Caco-2 (cell line): ENCODE measurements around the gene BMP15. TPM values are rescaled to one million over a fixed set of nuclear protein-coding genes. Genes with fewer than 3 reads are reported as not detected.

Experiments used
- BruUV-seq: library from RNA; stranded (reverse); fragments of 400-500 nt; replicated peaks from 2 replicates; lab custom pipeline; 2021; lab: Mats Ljungman, UMichigan
- CTCF ChIA-PET: fragments of 300-600 bp; sonication (Branson Sonifier 250); formaldehyde crosslinking; loops from one replicate; lab custom pipeline; 2022; ENCODE audit warnings: antibody characterized with exemption; lab: Charles Lee
- POLR2A ChIA-PET: fragments of 300-600 bp; sonication (Branson Sonifier 250); formaldehyde crosslinking; loops from one replicate; lab custom pipeline; 2022; ENCODE audit warnings: antibody characterized with exemption; lab: Charles Lee
- DNase-seq, 2 experiments: peaks; one replicate each; pipeline versions ENCODE4 v3.0.0 to v3.0.0-alpha.2; 2020 to 2022
- H3K27me3 ChIP-seq: replicated peaks from 2 replicates; pipeline ENCODE4 v1.6.0; 2011; ENCODE audit warnings: low read length; ENCODE audit not compliant: control insufficient read depth, insufficient read depth
- H3K36me3 ChIP-seq: 2 replicates; pipeline ENCODE4 v1.5.1; 2011; ENCODE audit warnings: low read length; ENCODE audit not compliant: control insufficient read depth, insufficient read depth
- H3K4me1 ChIP-seq: fragments of 250-450 bp; sonication (Bioruptor Pico); 2 replicates; pipeline ENCODE4 v1.5.1; 2020; ENCODE audit warnings: mild to moderate bottlenecking
- H3K4me3 ChIP-seq: 2 replicates; pipeline ENCODE4 v1.5.1; 2011; ENCODE audit warnings: low read depth, mild to moderate bottlenecking, control low read depth, low read length
- H3K9me3 ChIP-seq: fragments of 250-450 bp; sonication (Bioruptor Pico); 2 replicates; pipeline ENCODE4 v1.5.1; 2020; ENCODE audit warnings: mild to moderate bottlenecking, moderate library complexity
- H3K27ac Mint-ChIP-seq: one replicate; pipeline ENCODE4 v1.8.0; 2022; ENCODE audit warnings: mixed read lengths; ENCODE audit not compliant: unreplicated experiment
- H3K27me3 Mint-ChIP-seq: one replicate; pipeline ENCODE4 v1.8.0; 2022; ENCODE audit warnings: mixed read lengths; ENCODE audit not compliant: insufficient read depth, unreplicated experiment
- H3K36me3 Mint-ChIP-seq: one replicate; pipeline ENCODE4 v1.8.0; 2022; ENCODE audit warnings: mild to moderate bottlenecking, mixed read lengths; ENCODE audit not compliant: insufficient read depth, unreplicated experiment
- H3K4me1 Mint-ChIP-seq: one replicate; pipeline ENCODE4 v1.8.0; 2022; ENCODE audit warnings: low read depth, mixed read lengths; ENCODE audit not compliant: unreplicated experiment
- H3K4me3 Mint-ChIP-seq: one replicate; pipeline ENCODE4 v1.8.0; 2022; ENCODE audit warnings: mild to moderate bottlenecking, moderate library complexity, mixed read lengths; ENCODE audit not compliant: unreplicated experiment
- H3K9me3 Mint-ChIP-seq: one replicate; pipeline ENCODE4 v1.8.0; 2022; ENCODE audit warnings: mixed read lengths; ENCODE audit not compliant: unreplicated experiment
- CTCF ChIP-seq, 2 experiments: fragments of 200-600 bp in 1 of 2; IDR thresholded peaks; 1 replicate in 1 of 2; 2 replicates in 1 of 2; pipeline versions ENCODE4 v1.5.1 to v1.8.0; 2011 to 2022; ENCODE audit warnings: antibody characterized with exemption in 1 of 2, control low read depth in 1 of 2, inconsistent platforms in 1 of 2, low read depth in 1 of 2, low read length in 1 of 2, mild to moderate bottlenecking in 1 of 2, moderate library complexity in 1 of 2; ENCODE audit not compliant: insufficient read depth in 1 of 2, severe bottlenecking in 1 of 2, unreplicated experiment in 1 of 2
- intact Hi-C: fragments of 100-400 bp; cut with micrococcal nuclease; formaldehyde crosslinking; loops from one replicate; pipeline ENCODE4 v1.10.0; 2022; ENCODE audit not compliant: unreplicated experiment
- total RNA-seq: library from RNA; stranded (reverse); gene quantifications from 2 replicates; pipeline ENCODE4 v1.2.3, GENCODE V29; 2022

Gene BMP15
- total RNA-seq, 1 experiment from 2014 or later = not detected

GRCh38 chrX:50905334-50905733 lies 5.2 kb upstream of the BMP15 start:
- Mint-ChIP-seq H3K4me3 (no peak overlapping the region), H3K36me3 (no peaks in the 10 kb centered on the region), H3K4me1 (no peaks in the 10 kb centered on the region), H3K27me3 (no peaks in the 10 kb centered on the region), H3K9me3 (no peaks in the 10 kb centered on the region), H3K27ac (no peak overlapping the region)
- intact Hi-C loops = loop anchor here (10.0 kb wide), 1 partner anchor 139 kb away; no protein-coding TSS in a partner anchor
- TF ChIP-seq CTCF (IDR thresholded peaks at IDR 0.05; ENCODE audit: insufficient read depth in 1 of 2, low read depth in 1 of 2, low read length in 1 of 2, severe bottlenecking in 1 of 2, unreplicated experiment in 1 of 2) = peak in 1 of 2 experiments; percentile 25
- ChIA-PET POLR2A (no interaction called here), CTCF (no interaction called here)
- H3K27me3 ChIP-seq = no peaks in the 10 kb centered on the region
- BruUV-seq = no TSS peak
- peak in 1 of 2 experiments; percentile 32 for DNase-seq
- no peaks in the 10 kb centered on the region for H3K36me3 ChIP-seq
- no peaks in the 10 kb centered on the region for H3K4me1 ChIP-seq
- no peak overlapping the region for H3K4me3 ChIP-seq
- H3K9me3 ChIP-seq = no peaks in the 10 kb centered on the region

- Mint-ChIP-seq H3K4me1 (no peaks in the 10 kb centered on the region), H3K36me3 (no peaks in the 10 kb centered on the region), H3K4me3 (no peak overlapping the region), H3K27ac (no peak overlapping the region), H3K27me3 (peaks cover 7% of the 10 kb centered on the region), H3K9me3 (no peaks in the 10 kb centered on the region)
- Histone ChIP-seq H3K4me1 (no peaks in the 10 kb centered on the region), H3K36me3 (no peaks in the 10 kb centered on the region), H3K4me3 (no peak overlapping the region), H3K9me3 (no peaks in the 10 kb centered on the region), H3K27me3 (no peaks in the 10 kb centered on the region)
- no peak for TF ChIP-seq CTCF (IDR thresholded peaks at IDR 0.05; ENCODE audit: insufficient read depth in 1 of 2, low read depth in 1 of 2, low read length in 1 of 2, severe bottlenecking in 1 of 2, unreplicated experiment in 1 of 2)
- intact Hi-C loops = no loop called here
- CTCF ChIA-PET = no interaction called here
- DNase-seq = no peak
- BruUV-seq = no TSS peak
- POLR2A ChIA-PET = no interaction called here
These were observed 3.0 kb downstream of the BMP15 start for GRCh38 chrX:50913520-50913919.

GRCh38 chrX:50920132-50920531 lies 9.6 kb downstream of the BMP15 start:
- Mint-ChIP-seq H3K27ac (no peak overlapping the region), H3K36me3 (no peaks in the 10 kb centered on the region), H3K27me3 (no peaks in the 10 kb centered on the region), H3K4me3 (no peak overlapping the region), H3K4me1 (no peaks in the 10 kb centered on the region), H3K9me3 (no peaks in the 10 kb centered on the region)
- TF ChIP-seq CTCF (IDR thresholded peaks at IDR 0.05; ENCODE audit: insufficient read depth in 1 of 2, low read depth in 1 of 2, low read length in 1 of 2, severe bottlenecking in 1 of 2, unreplicated experiment in 1 of 2) = peak; percentile 11 to 35
- Histone ChIP-seq H3K36me3 (no peaks in the 10 kb centered on the region), H3K4me1 (no peaks in the 10 kb centered on the region), H3K27me3 (no peaks in the 10 kb centered on the region), H3K4me3 (no peak overlapping the region), H3K9me3 (no peaks in the 10 kb centered on the region)
- no TSS peak for BruUV-seq
- peak in 1 of 2 experiments; percentile 4 for DNase-seq
- CTCF ChIA-PET = no interaction called here
- intact Hi-C loops = loop anchor here (5.0 kb wide), 1 partner anchor 67 kb away; no protein-coding TSS in a partner anchor
- POLR2A ChIA-PET = no interaction called here
